ENCODE measurements around the gene LYST. TPM values are rescaled to one million over a fixed set of nuclear protein-coding genes. Genes with fewer than 3 reads are reported as not detected.

The LYST gene
- polyA plus RNA-seq, 1 of the 3 experiments (the other 2 are of a cell fraction) = 3.9 TPM

- WGBS (ENCODE audit: low lambda C conversion rate) = 22% methylated on average over 8 of the region's 8 CpGs
- Histone ChIP-seq H3K4me3 (ENCODE audit: low read depth in 2 of 2, low read length in 1 of 2) (no peak overlapping the region), H3K27me3 (ENCODE audit: insufficient read depth) (no peaks in the 10 kb centered on the region), H3K4me1 (ENCODE audit: control insufficient read depth in 1 of 2, insufficient read depth in 2 of 2, low read depth in 1 of 2, low read length in 1 of 2) (peaks cover 4 to 5% of the 10 kb centered on the region in 2 experiments; a peak in 2 of 4 replicates), H3K79me2 (ENCODE audit: insufficient read depth) (no peaks in the 10 kb centered on the region), H3K4me2 (no peak overlapping the region; the same call in 1 of the 2 replicates), H3K9me2 (no peaks in the 10 kb centered on the region), H2AFZ (ENCODE audit: low read depth) (peak overlapping the region; percentile 26), H3K27ac (ENCODE audit: low read depth in 2 of 2, low read length in 1 of 2) (peak overlapping the region in 1 of 2 experiments; percentile 48; a peak in 1 of 4 replicates), H3K9me3 (no peaks in the 10 kb centered on the region), H3K9ac (no peak overlapping the region), H4K20me1 (ENCODE audit: insufficient read depth) (no peaks in the 10 kb centered on the region), H3K36me3 (replicated peaks in 1 of 2; ENCODE audit: control insufficient read depth in 1 of 2, insufficient read depth in 2 of 2, low read length in 1 of 2) (peaks cover 2 to 12% of the 10 kb centered on the region in 2 experiments), H3F3A (replicated peaks; ENCODE audit: insufficient read depth) (peaks cover 8% of the 10 kb centered on the region)
- TF ChIP-seq MXI1 (IDR thresholded peaks at IDR 0.05; ENCODE audit: low read depth, low read length) (no peak), GATA2 (CRISPR knock-in tag; IDR thresholded peaks at IDR 0.05) (no peak), TCF12 (IDR thresholded peaks at IDR 0.05) (no peak), GABPA (IDR thresholded peaks at IDR 0.05; ENCODE audit: low read depth) (no peak), FOXM1 (IDR thresholded peaks at IDR 0.05; ENCODE audit: low read depth) (no peak), CTCF (IDR thresholded peaks at IDR 0.05) (peak; percentile 63), SMC3 (IDR thresholded peaks at IDR 0.05; ENCODE audit: low read depth, low read length) (peak; percentile 46), RAD21 (IDR thresholded peaks at IDR 0.05; ENCODE audit: low read length) (peak; percentile 82), PBX3 (IDR thresholded peaks at IDR 0.05) (no peak), RXRA (IDR thresholded peaks at IDR 0.05; ENCODE audit: borderline replicate concordance, low read depth) (no peak), NFIC (IDR thresholded peaks at IDR 0.05; ENCODE audit: borderline replicate concordance) (no peak), MEF2A (IDR thresholded peaks at IDR 0.05; ENCODE audit: borderline replicate concordance, low read depth) (no peak)
- TF ChIP-seq, protein P1, sequence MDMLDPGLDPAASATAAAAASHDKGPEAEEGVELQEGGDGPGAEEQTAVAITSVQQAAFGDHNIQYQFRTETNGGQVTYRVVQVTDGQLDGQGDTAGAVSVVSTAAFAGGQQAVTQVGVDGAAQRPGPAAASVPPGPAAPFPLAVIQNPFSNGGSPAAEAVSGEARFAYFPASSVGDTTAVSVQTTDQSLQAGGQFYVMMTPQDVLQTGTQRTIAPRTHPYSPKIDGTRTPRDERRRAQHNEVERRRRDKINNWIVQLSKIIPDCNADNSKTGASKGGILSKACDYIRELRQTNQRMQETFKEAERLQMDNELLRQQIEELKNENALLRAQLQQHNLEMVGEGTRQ (IDR thresholded peaks at IDR 0.05; ENCODE audit: borderline replicate concordance, low read depth, low read length) = no peak
- ChIA-PET CTCF (interaction anchor here (0.6 to 5.0 kb wide), 59 partner anchors 10 to 675 kb away, joined by 3 to 65 read pairs (median 4); partner anchors contain the start of gene B3GALNT2), POLR2A (no interaction called here)
- DNase-seq = peak; percentile 27
Measured at GRCh38 chr1:235783148-235783776, 83.4 kb downstream of the LYST start.

GRCh38 chr1:235782601-235783000 lies 84.1 kb downstream of the LYST start:
- no peak for DNase-seq
- Histone ChIP-seq H3K4me3 (ENCODE audit: low read depth in 2 of 2, low read length in 1 of 2) (no peak overlapping the region), H3K79me2 (ENCODE audit: insufficient read depth) (no peaks in the 10 kb centered on the region), H3K9ac (no peak overlapping the region), H3K27ac (ENCODE audit: low read depth in 2 of 2, low read length in 1 of 2) (peak overlapping the region; percentile 29 to 48; a peak in 2 of 4 replicates), H2AFZ (ENCODE audit: low read depth) (peak overlapping the region; percentile 26), H4K20me1 (ENCODE audit: insufficient read depth) (no peaks in the 10 kb centered on the region), H3F3A (replicated peaks; ENCODE audit: insufficient read depth) (peaks cover 8% of the 10 kb centered on the region), H3K9me2 (no peaks in the 10 kb centered on the region), H3K27me3 (ENCODE audit: insufficient read depth) (no peaks in the 10 kb centered on the region), H3K9me3 (no peaks in the 10 kb centered on the region), H3K4me1 (ENCODE audit: control insufficient read depth in 1 of 2, insufficient read depth in 2 of 2, low read depth in 1 of 2, low read length in 1 of 2) (peaks cover 4 to 5% of the 10 kb centered on the region in 2 experiments; a peak in 2 of 4 replicates), H3K36me3 (replicated peaks in 1 of 2; ENCODE audit: control insufficient read depth in 1 of 2, insufficient read depth in 2 of 2, low read length in 1 of 2) (peaks cover 2 to 10% of the 10 kb centered on the region in 2 experiments), H3K4me2 (no peak overlapping the region; the same call in 1 of the 2 replicates)
- 98% methylated on average over 2 of the region's 2 CpGs for WGBS (ENCODE audit: low lambda C conversion rate)
- TF ChIP-seq GABPA (IDR thresholded peaks at IDR 0.05; ENCODE audit: low read depth) (no peak), FOSL2 (IDR thresholded peaks at IDR 0.05; ENCODE audit: borderline replicate concordance, low read depth) (no peak), TAF1 (IDR thresholded peaks at IDR 0.05; ENCODE audit: borderline replicate concordance, low read depth, low read length) (no peak), EZH2phosphoT487 (IDR thresholded peaks at IDR 0.05; ENCODE audit: borderline replicate concordance, low read depth) (no peak), SIN3A (IDR thresholded peaks at IDR 0.05; ENCODE audit: borderline replicate concordance, low read depth, low read length) (no peak), NRF1 (IDR thresholded peaks at IDR 0.05; ENCODE audit: low read depth, low read length) (no peak), EP300 (IDR thresholded peaks at IDR 0.05; ENCODE audit: borderline replicate concordance in 1 of 2, low read depth in 1 of 2, low read length in 1 of 2) (no peak), MXI1 (IDR thresholded peaks at IDR 0.05; ENCODE audit: low read depth, low read length) (no peak), TCF12 (IDR thresholded peaks at IDR 0.05) (no peak), FOXM1 (IDR thresholded peaks at IDR 0.05; ENCODE audit: low read depth) (no peak), RFX5 (IDR thresholded peaks at IDR 0.05; ENCODE audit: low read length) (no peak), JUND (IDR thresholded peaks at IDR 0.05) (no peak), RXRA (IDR thresholded peaks at IDR 0.05; ENCODE audit: borderline replicate concordance, low read depth) (no peak)
- TF ChIP-seq, protein P1 (IDR thresholded peaks at IDR 0.05; ENCODE audit: borderline replicate concordance, low read depth, low read length) = no peak
- TF ChIP-seq, protein P2, sequence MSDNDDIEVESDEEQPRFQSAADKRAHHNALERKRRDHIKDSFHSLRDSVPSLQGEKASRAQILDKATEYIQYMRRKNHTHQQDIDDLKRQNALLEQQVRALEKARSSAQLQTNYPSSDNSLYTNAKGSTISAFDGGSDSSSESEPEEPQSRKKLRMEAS (IDR thresholded peaks at IDR 0.05; ENCODE audit: low read depth) = no peak
- POLR2A ChIA-PET = no interaction called here
- CTCF ChIA-PET = interaction anchor here (0.6 to 5.0 kb wide), 43 partner anchors 9 to 675 kb away, joined by 3 to 65 read pairs (median 4); partner anchors contain the start of gene B3GALNT2
